AG04449 (cell line): ENCODE measurements around the gene ATG7.

Experiments used
- CTCF ChIA-PET: fragments of 350-600 bp; formaldehyde crosslinking; extraction: SDS; loops from one replicate; lab custom pipeline; 2021; ENCODE audit warnings: antibody characterized with exemption; lab: Yijun Ruan, JAX
- POLR2A ChIA-PET: fragments of 400-600, 350-600 bp; formaldehyde crosslinking; extraction: SDS; loops from one replicate; lab custom pipeline; 2020; ENCODE audit warnings: antibody characterized with exemption, inconsistent platforms; lab: Yijun Ruan, JAX
- DNase-seq: peaks from one replicate; pipeline ENCODE4 v3.0.0-alpha.2; 2010; ENCODE audit warnings: low read depth, low spot score
- H3K4me3 ChIP-seq: 2 replicates; pipeline ENCODE4 v1.5.1; 2011; ENCODE audit warnings: low read depth, mild to moderate bottlenecking, control low read depth, low read length
- TF ChIP-seq, protein P1 (sequence below): IDR thresholded peaks from one replicate; pipeline ENCODE4 v1.5.1; 2011; ENCODE audit warnings: mild to moderate bottlenecking, moderate library complexity, low read length, control low read depth, inconsistent platforms; ENCODE audit not compliant: insufficient read depth; ENCODE audit errors: missing control alignments

The ATG7 gene

DNA sequence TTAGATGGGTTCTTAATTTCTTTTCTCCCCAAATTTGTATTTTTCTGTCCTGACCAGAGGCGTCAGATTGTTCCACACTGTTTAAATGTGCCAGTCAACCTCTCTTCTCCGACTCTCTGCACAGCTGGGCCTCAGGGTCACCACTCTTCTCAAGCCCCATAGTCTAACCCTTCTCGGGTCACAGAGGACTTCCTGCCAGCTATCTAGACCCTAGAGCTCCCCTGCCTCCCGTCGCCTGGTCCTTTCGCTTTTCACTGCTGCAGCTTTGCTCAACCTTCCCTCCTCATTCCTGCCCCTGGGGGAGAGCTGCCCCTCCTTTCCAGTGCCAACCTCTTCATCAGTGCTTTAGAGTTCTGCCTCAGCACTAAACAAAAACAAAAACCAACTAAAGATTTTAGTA lies 151.7 kb downstream of the ATG7 start:
- TF ChIP-seq, protein P1, sequence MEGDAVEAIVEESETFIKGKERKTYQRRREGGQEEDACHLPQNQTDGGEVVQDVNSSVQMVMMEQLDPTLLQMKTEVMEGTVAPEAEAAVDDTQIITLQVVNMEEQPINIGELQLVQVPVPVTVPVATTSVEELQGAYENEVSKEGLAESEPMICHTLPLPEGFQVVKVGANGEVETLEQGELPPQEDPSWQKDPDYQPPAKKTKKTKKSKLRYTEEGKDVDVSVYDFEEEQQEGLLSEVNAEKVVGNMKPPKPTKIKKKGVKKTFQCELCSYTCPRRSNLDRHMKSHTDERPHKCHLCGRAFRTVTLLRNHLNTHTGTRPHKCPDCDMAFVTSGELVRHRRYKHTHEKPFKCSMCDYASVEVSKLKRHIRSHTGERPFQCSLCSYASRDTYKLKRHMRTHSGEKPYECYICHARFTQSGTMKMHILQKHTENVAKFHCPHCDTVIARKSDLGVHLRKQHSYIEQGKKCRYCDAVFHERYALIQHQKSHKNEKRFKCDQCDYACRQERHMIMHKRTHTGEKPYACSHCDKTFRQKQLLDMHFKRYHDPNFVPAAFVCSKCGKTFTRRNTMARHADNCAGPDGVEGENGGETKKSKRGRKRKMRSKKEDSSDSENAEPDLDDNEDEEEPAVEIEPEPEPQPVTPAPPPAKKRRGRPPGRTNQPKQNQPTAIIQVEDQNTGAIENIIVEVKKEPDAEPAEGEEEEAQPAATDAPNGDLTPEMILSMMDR: no peak
- H3K4me3 ChIP-seq: no peak overlapping the region
- ChIA-PET POLR2A (no interaction called here), CTCF (no interaction called here)
- DNase-seq: no peak

- CTCF ChIA-PET: no interaction called here
- DNase-seq: no peak
- POLR2A ChIA-PET: no interaction called here
- TF ChIP-seq, protein P1: no peak
- H3K4me3 ChIP-seq: no peak overlapping the region
These were observed 152.1 kb downstream of the ATG7 start for GRCh38 chr3:11424277-11424676.

DNA sequence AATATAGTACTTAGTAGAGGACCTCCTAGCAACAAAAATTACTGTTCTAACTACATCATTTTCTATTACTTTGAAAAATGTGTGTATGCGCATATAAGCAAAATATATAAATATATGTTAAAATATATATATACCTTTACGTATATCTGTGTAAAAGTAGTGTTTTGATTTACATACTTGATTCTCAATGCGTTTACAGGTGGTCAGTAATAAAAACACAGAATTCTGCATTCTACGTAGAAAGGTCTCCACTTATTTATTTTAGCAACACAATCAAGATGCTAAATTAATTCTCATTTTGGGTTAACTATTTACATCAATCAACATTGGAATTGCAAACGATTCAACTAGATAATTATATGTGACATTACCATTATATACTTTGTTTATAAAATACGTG lies 158.0 kb downstream of the ATG7 start:
- POLR2A ChIA-PET: no interaction called here
- TF ChIP-seq, protein P1: no peak
- no peak overlapping the region for H3K4me3 ChIP-seq
- CTCF ChIA-PET: no interaction called here
- DNase-seq: no peak

DNA sequence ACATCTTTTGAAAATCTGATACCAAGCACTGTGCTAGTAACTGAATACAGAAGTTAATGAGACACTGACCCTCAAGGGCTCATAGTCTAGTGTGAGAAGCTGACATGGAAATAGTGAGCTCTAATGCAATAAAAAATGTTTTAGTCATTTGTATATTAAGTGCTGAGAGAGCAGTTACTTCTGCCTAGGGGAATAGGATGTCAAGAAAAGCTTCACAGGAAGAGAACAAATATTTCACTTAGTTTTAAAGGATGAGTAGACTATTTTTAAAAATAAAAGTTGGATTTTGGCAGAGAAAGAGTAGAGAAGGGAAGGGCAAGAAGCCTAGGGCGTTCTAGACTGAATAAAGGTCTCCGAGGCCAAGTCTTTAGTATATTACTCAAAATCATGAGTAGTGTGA lies 158.4 kb downstream of the ATG7 start:
- no peak for DNase-seq
- CTCF ChIA-PET: no interaction called here
- POLR2A ChIA-PET: interaction anchor here (0.6 kb wide), 1 partner anchor 610 kb away, joined by 3 read pairs; no protein-coding TSS in a partner anchor
- H3K4me3 ChIP-seq: no peak overlapping the region
- TF ChIP-seq, protein P1: no peak

- no peak overlapping the region for H3K4me3 ChIP-seq
- DNase-seq: no peak
- ChIA-PET POLR2A (interaction anchor here (0.6 kb wide), 1 partner anchor 609 kb away, joined by 3 read pairs; no protein-coding TSS in a partner anchor), CTCF (no interaction called here)
- TF ChIP-seq, protein P1: no peak
These were observed 159.1 kb downstream of the ATG7 start for GRCh38 chr3:11431319-11431718.

- TF ChIP-seq, protein P1: no peak
- POLR2A ChIA-PET: no interaction called here
- no peak overlapping the region for H3K4me3 ChIP-seq
- CTCF ChIA-PET: interaction anchor here (2.1 kb wide), 1 partner anchor 55 kb away, joined by 5 read pairs; no protein-coding TSS in a partner anchor
- peak; percentile 58 for DNase-seq
These were observed 161.9 kb downstream of the ATG7 start for GRCh38 chr3:11434017-11434526.
